Placental epithelial cell (primary cell): Measurements from ENCODE around the gene RARS1. TPM values are rescaled to one million over a fixed set of nuclear protein-coding genes. Genes with fewer than 3 reads are reported as not detected.

Source experiments
- small RNA-seq: library from RNA; depleted of rRNA; stranded (forward); fragments of <200 nt; gene quantifications from one replicate; pipeline ENCODE3, GENCODE V24; 2012
- total RNA-seq: library from RNA; depleted of rRNA; stranded (reverse); fragments of >200 nt; gene quantifications from 2 replicates; pipeline ENCODE4 v1.2.3, GENCODE V29; 2012

Gene RARS1
- total RNA-seq, result 169 and 186 TPM in 2 replicates

DNA sequence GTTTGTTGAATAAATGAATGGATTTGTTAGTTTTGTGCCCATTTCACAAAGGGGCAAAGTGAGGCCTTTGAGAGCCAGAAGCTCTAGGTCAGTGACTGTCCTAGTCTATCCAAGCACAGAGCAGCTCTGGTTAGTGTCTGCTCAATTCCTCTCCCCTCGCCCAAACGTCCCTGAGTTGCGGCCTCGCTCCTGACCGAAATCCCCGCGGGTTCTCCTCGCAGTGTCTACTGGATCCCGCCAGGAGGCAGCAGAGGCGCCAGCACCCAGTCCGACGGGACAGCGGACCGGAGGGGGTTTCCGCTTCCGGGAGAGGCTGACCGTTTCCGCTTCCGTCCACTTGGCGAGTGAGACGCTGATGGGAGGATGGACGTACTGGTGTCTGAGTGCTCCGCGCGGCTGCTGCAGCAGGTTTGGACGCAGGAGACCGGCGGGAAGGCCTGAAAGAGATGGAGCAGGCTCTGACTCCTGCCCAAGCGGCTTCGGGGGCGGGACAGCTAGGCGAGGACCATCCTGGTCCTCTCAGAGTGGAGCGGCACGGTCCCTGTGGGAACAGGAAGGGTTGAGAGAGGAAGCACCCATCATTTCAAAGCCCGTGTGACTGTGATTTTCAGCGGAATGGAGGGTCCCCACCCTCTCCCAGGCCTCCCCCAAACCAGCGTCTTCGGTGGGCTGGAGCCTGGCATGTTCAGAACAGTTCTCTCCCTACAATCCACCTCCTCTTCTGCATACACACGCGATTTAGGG, at the start of gene RARS1:
TSS of gene RARS1 (plus strand) at position 336 of the 744 bp plus-strand sequence. CDS start at position 364, 28 bp downstream.

DNA sequence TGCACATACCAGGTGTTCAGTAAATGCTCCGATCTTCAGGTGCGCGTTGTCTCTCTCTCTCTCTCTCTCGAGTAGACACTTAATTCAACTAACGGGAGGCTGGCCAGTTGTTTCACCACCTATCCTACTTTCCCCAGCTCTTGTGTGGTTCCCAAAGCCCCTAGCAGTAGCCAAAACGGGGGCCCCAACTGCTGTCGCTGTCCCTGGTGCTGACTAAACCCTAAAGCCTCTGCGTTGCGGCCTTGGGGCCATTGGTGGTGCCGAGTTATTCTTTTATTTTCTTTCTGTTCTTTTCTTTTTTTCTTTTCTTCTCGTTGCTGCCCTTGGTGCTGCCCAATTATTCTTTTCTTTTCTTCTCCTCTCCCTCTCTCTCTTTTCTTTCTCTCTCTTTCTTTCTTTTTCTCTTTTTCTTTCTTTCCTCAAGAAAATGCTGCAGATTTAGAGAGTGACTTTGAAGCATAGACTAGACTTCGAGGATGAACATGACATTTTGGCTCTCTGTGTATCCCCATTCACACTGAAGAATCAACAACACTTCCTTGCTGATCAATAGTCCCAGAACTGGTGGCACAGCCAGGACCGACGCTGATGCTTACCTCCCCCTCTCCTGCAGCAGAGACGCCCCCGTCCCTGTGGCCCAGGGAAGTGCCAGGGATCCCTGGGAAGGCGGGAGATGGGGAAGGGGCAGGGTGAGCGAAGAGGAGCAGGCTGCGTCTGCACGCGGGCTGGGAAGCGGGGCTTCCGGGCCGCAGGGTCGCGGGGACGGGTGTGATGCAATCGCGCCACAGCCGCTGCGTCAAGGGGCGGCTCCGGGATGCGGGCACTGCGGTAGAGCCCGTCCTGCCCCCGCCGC, 42.5 kb downstream of the RARS1 start, which contains the start of gene FBLL1:
TSS of gene FBLL1 (plus strand) at position 785 of the 853 bp plus-strand sequence. CDS start 200 bp downstream, outside the sequence.

Small RNA genes lying within 50 kb of the gene (small RNA-seq; reads per million reads assigned to genes)
- 60.5 reads per million, percentile 98 among the genes with 10 or more reads in this experiment for gene MIR103A1

Other genes with a start within 250 kb of the RARS1 start
- 5.9 and 24.3 TPM in 2 replicates for gene WWC1, start 194.8 kb upstream of the RARS1 start, total RNA-seq
- gene FBLL1, start 42.8 kb downstream of the RARS1 start, total RNA-seq, result 0.33 and 0.79 TPM in 2 replicates
- gene PANK3, start 92.9 kb downstream of the RARS1 start, total RNA-seq, result 20.4 and 46.6 TPM in 2 replicates